ENCODE results near the gene VEPH1.
"Not testable (repeated sequence)": the region's sequence is repeated elsewhere in the genome, so short reads cannot be mapped to it uniquely, and the experiment has no call there.

VEPH1 gene

GRCh38 chr3:157387708-157388435 lies 115.3 kb downstream of the VEPH1 start:
- no peak for DNase-seq (ENCODE audit: low read depth)

- DNase-seq (ENCODE audit: low read depth): no peak
Measured at GRCh38 chr3:157384491-157384890, 118.7 kb downstream of the VEPH1 start.

GRCh38 chr3:157384031-157384430 lies 119.2 kb downstream of the VEPH1 start:
- DNase-seq (ENCODE audit: low read depth): no peak

GRCh38 chr3:157381606-157382005 lies 121.6 kb downstream of the VEPH1 start:
- no peak for DNase-seq (ENCODE audit: low read depth)

GRCh38 chr3:157379525-157380140 lies 123.6 kb downstream of the VEPH1 start:
- no peak for DNase-seq (ENCODE audit: low read depth)

- DNase-seq (ENCODE audit: low read depth): no peak
Measured at GRCh38 chr3:157376603-157377300, 126.5 kb downstream of the VEPH1 start.

- DNase-seq (ENCODE audit: low read depth): no peak
Measured at GRCh38 chr3:157375342-157375986, 127.8 kb downstream of the VEPH1 start.

GRCh38 chr3:157374933-157375332 lies 128.3 kb downstream of the VEPH1 start:
- no peak for DNase-seq (ENCODE audit: low read depth)

- no peak for DNase-seq (ENCODE audit: low read depth)
Measured at GRCh38 chr3:157373783-157374182, 129.4 kb downstream of the VEPH1 start.

GRCh38 chr3:157370867-157371266 lies 132.3 kb downstream of the VEPH1 start:
- no peak for DNase-seq (ENCODE audit: low read depth)

GRCh38 chr3:157369727-157370421 lies 133.3 kb downstream of the VEPH1 start:
- no peak for DNase-seq (ENCODE audit: low read depth)

- no peak for DNase-seq (ENCODE audit: low read depth)
Measured at GRCh38 chr3:157368171-157368570, 135.0 kb downstream of the VEPH1 start.

GRCh38 chr3:157363393-157363792 lies 139.8 kb downstream of the VEPH1 start:
- no peak for DNase-seq (ENCODE audit: low read depth)

- no peak for DNase-seq (ENCODE audit: low read depth)
Measured at GRCh38 chr3:157362348-157362747, 140.9 kb downstream of the VEPH1 start.

- DNase-seq (ENCODE audit: low read depth): no peak
Measured at GRCh38 chr3:157360044-157360443, 143.2 kb downstream of the VEPH1 start.

GRCh38 chr3:157356541-157356940 lies 146.7 kb downstream of the VEPH1 start:
- DNase-seq (ENCODE audit: low read depth): no peak

GRCh38 chr3:157355276-157355675 lies 147.9 kb downstream of the VEPH1 start:
- DNase-seq (ENCODE audit: low read depth): no peak

GRCh38 chr3:157354722-157355121 lies 148.5 kb downstream of the VEPH1 start:
- DNase-seq (ENCODE audit: low read depth): no peak

GRCh38 chr3:157354254-157354653 lies 149.0 kb downstream of the VEPH1 start:
- DNase-seq (ENCODE audit: low read depth): no peak

- no peak for DNase-seq (ENCODE audit: low read depth)
Measured at GRCh38 chr3:157353652-157354051, 149.6 kb downstream of the VEPH1 start.

- DNase-seq (ENCODE audit: low read depth): no peak
Measured at GRCh38 chr3:157351981-157352380, 151.2 kb downstream of the VEPH1 start.

- DNase-seq (ENCODE audit: low read depth): not testable (repeated sequence)
Measured at GRCh38 chr3:157350651-157351050, 152.6 kb downstream of the VEPH1 start.

Data from stimulated activated CD8-positive, alpha-beta memory T cell treated with anti-CD3 and anti-CD28 coated beads, Interleukin-7, amount 100 ng/mL, for 24 hours (primary cell).